GM12872 (cell line): ENCODE data around the gene NAT16.

ENCODE experiments used
- CTCF ChIP-seq: IDR thresholded peaks from 3 replicates; pipeline ENCODE4 v1.5.1; 2011; ENCODE audit warnings: low read depth, mild to moderate bottlenecking, low read length, moderate library complexity; ENCODE audit not compliant: insufficient read depth

The NAT16 gene

GRCh38 chr7:101179713-101180112 is 380 bp downstream of the NAT16 start:
- no peak for TF ChIP-seq CTCF

- no peak for TF ChIP-seq CTCF
Observed at GRCh38 chr7:101179117-101179516, 976 bp downstream of the NAT16 start.

GRCh38 chr7:101177644-101178043 is 2.4 kb downstream of the NAT16 start:
- TF ChIP-seq CTCF, result no peak

- TF ChIP-seq CTCF, result no peak
Observed at GRCh38 chr7:101175664-101176063, 4.4 kb downstream of the NAT16 start.

- no peak for TF ChIP-seq CTCF
Observed at GRCh38 chr7:101174322-101174854, 5.7 kb downstream of the NAT16 start.

GRCh38 chr7:101173752-101174244 is 6.3 kb downstream of the NAT16 start:
- no peak for TF ChIP-seq CTCF

GRCh38 chr7:101172854-101173751 is 7.0 kb downstream of the NAT16 start:
- no peak for TF ChIP-seq CTCF
